NK-92 treated with Interleukin-12 subunit alpha and Interleukin-12 subunit beta, amount 100 ng/mL, for 24 hours (cell line): ENCODE data around the gene RAP2B.
A peak's percentile ranks its signal among the peaks of the same experiment; 100 is the strongest.
"Not testable (repeated sequence)": the region's sequence is repeated elsewhere in the genome, so short reads cannot be mapped to it uniquely, and the experiment has no call there.

ENCODE experiments used
- DNase-seq: peaks from one replicate; lab custom pipeline; 2025; lab: John Stamatoyannopoulos, UW

The RAP2B gene

GRCh38 chr3:153161714-153162512 lies at the start of gene RAP2B:
Gene RAP2B, plus strand, starts transcription at chr3:153162226. Its CDS starts 468 bp downstream, at chr3:153162694.
- peak; percentile 96 for DNase-seq

GRCh38 chr3:153113541-153113940 lies 48.5 kb upstream of the RAP2B start:
- no peak for DNase-seq

DNA sequence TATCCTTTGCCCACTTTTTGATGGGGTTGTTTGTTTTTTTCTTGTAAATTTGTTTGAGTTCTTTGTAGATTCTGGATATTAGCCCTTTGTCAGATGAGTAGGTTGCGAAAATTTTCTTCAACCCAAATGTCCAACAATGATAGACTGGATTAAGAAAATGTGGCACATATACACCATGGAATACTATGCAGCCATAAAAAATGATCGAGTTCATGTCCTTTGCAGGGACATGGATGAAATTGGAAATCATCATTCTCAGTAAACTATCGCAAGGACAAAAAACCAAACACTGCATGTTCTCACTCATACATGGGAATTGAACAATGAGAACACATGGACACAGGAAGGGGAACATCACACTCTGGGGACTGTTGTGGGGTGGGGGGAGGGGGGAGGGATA lies 47.8 kb upstream of the RAP2B start:
- DNase-seq: not testable (repeated sequence)

DNA sequence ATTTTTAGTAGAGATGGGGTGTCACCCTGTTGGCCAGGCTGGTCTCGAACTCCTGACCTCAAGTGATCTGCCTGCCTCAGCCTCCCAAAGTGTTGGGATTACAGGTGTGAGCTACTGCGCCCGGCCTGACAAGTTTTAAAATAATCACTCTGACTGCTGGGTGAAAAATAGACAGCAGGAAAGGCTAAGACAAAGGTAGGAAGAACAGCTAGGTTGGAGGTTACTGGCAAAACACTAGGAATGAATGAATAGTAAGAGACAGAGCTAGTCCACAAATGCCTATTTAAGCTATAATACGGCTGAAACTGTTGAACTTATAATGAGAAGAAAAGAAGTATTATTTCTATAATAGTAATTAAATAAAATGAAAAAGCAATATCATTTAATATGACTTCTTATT lies 46.7 kb upstream of the RAP2B start:
- no peak for DNase-seq

GRCh38 chr3:153127788-153128187 lies 34.2 kb upstream of the RAP2B start:
- no peak for DNase-seq

DNA sequence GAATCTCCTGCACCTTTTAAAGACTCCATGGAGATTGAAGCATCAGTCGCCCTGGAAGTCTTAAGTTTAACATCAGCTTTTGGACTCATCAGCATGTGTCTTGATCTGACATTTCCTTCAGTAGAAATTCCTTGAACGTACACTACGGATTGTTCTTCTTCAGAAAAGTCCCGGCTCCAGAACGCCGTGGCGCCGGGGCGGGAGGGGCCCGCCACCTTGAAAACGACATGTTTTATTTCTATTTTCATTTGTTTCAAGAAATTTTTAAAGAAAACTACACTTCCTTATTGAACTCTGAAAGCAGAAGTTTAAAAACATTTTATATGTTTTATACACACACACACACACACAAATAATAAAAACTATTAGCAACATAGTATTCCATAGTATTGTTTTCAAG lies 32.6 kb upstream of the RAP2B start:
- no peak for DNase-seq

DNA sequence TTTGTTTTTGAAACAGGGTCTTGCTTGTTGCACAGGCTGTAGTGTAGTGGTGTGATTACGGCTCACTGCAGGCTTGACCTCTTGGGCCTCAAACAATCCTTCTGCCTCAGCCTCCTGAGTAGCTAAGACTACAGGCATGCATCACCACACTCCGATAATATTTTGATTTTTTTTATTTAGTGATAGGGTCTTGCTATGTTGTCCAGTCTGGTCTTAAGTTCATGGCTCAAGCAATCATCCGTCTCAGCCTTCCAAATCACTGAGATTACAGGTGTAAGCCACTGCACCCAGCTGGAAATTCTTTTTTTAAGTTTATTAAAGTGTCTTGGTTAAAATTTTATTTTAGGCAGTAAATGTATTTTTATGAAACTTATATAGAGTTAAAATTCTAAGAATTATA lies 32.2 kb upstream of the RAP2B start:
- DNase-seq: no peak

DNA sequence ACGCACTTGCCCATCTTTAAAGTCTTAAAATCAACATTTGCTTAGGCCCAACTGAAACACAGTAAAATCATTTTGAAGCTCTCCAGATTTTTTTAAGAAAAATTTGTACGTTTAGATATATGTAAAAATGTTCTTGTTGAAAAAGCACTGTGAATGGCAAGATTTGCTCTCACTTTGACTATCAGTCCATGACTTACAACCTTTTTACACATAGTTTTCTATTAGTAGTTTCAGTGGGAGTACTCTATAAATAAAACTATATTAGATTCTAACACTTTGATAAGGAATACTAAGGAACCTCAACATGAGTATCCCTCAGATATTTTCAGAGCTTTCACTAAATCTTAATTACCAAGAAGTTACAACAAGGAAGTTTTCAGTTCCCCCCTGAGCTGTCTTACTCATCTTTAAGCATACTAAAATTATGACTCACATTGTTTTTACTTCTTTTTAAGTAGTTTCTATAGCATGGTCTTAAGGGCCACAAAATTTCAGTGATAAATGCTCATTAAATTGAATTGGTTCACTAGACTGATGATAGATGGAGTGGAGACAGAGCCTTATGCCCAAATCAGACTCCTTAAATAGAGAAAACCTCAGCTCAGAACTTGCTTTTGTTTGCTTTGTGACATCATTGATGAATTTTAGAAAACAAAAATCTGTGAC lies 31.6 kb upstream of the RAP2B start:
- DNase-seq: no peak

DNA sequence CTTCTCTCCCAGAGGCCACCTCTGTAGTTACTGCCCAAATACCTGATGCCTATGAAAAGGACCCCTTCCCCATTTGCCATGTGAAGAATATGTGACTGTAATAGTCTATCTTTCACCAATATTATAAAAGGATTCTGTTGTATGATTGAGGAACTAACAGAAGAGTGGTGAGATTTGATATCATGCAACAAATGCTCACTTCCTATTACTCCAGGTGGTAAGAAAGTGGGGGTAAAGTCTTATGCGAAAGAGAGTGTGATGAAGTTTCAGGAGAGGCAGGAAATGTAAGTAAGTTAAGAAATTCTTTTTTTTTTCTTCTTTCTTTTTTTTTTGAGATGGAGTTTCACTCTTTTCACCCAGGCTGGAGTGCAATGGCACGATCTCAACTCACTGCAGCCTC lies 24.4 kb upstream of the RAP2B start:
- no peak for DNase-seq

DNA sequence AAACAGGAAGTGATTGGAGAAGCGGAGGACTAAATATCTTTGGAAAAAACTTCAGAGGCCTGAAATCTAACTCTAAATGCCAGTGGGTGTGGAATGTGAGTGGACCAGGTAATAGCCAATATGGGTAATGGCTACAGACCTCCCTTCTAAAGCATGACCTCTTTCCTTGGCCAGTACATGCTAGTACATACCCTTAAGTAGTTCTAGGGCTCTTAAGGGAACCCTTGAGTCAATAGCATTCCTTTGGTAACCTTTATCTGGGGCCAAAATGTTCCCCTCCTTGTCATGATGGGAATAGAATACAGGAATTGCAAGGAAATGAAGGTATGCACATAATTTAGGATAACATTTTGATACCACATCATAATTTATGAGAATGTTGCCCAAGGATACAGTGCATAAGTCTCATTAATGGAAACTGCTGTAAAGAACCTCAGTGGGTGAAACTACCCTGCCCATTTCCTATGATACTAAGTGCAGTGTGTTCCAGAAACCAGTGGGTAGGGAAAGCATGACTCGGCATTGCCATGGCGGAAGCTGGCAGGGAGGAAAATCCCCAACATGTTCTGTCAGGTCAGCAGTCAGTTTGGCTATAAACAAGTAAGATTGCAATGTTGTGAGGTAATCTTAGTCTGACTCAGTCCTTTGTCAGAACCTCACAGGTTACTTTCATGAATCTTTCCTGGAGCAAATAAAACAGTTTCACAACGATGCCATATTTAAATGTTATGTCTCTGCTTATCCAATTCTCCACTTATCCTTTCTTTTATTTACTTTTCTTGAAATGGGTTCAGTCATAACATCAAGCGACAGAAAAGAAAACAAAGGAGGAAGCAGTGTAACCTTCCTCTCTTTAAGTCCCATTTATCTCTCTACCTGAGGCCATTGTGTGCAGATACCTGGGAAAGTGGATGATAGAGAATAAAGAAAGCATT lies 23.5 kb upstream of the RAP2B start:
- DNase-seq: peak; percentile 38

GRCh38 chr3:153142961-153143360 lies 19.1 kb upstream of the RAP2B start:
- DNase-seq: no peak

DNA sequence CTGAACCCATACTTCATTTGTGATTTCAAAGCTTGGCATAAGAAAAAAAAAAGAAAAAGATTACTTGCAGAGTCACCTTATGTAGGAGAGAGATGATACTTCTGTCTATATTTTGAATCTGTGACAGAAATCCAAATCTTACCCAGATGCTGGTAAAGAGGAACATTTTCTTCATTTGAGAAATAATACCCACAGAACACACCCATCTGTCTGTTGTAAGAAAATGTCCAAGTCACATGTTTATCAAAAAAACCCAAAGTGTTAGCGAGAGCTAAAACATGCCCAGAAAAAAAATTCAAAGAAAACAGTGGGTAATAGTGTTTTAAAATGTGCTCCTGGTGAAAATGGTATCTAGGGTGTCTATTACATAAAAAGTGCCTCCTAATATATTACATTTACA lies 18.0 kb upstream of the RAP2B start:
- no peak for DNase-seq

DNA sequence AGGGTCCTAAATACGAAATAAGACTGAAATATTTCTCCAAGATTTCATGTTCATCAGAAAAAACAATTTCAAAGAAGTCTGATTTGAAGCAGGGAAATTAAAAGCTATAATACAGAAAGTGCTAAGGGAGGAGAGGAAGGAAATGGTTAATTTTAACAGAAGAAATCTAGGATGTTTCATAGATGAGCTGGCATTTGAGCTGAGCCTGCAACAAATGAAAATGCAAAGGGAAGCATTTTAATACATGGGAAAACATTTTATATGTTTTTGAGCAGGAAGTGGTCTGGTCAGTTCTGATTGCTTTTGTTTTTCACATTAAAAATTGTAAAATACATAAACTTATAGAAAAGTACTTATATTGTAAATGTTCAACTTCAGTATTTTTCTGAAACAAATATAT lies 17.2 kb upstream of the RAP2B start:
- no peak for DNase-seq

DNA sequence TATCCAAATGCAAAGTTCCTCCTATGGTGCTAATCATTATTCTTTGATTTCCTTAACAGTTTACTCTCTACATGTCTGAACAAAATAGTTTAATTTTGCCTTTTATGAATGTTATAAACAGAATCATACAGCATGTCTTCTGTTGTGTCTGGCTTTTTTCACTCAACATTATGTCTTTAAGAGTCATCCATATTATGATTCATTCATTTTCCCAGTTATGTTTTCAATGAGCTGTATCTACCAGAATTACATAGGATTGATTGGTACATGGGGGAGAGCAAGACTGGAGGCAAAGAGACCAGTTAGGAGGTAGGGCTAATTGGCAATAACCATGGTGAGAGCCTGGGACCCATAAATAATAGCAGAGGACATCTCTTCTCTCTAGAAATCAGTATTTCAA lies 16.6 kb upstream of the RAP2B start:
- DNase-seq: no peak

GRCh38 chr3:153146191-153147053 lies 15.6 kb upstream of the RAP2B start:
- no peak for DNase-seq

DNA sequence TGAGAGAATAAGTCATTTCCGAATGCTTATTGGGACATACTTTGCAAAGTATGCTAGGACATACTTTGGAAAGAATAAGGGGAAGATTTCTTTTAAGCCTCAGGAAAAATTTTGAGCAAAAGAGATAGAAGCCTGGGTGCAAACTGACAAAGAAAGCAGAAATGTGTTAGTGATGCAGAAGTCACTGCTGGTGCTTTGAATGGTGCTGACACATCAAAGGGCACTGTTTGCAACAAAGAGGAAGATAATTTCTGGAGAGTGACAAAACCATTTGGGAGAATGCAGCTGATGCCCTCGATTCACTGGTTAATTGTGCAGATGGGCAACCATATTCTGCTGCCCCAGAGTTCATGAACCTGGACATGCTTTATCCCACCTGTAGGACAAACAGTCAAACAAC lies 11.0 kb upstream of the RAP2B start:
- no peak for DNase-seq

DNA sequence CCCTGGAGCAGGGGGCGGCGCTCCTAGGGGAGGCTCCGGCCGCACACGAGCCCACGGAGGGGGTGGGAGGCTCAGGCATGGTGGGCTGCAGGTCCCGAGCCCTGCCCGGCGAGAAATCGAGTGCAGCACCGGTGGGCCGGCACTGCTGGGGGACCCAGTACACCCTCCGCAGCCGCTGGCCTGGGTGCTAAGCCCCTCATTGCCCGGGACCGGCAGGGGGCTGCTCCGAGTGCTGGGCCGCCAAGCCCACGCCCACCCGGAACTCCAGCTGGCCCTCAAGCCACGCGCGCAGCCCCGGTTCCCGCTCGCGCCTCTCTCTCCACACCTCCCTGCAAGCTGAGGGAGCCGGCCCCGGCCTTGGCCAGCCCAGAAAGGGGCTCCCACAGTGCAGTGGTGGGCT lies 6.2 kb upstream of the RAP2B start:
- DNase-seq: not testable (repeated sequence)

GRCh38 chr3:153158189-153158588 lies 3.8 kb upstream of the RAP2B start:
- no peak for DNase-seq

- DNase-seq: no peak
Observed at GRCh38 chr3:153158961-153159735, 2.9 kb upstream of the RAP2B start.

GRCh38 chr3:153159771-153160397 lies 2.1 kb upstream of the RAP2B start:
- no peak for DNase-seq
